Osteocyte (in vitro differentiated cells): ENCODE measurements around the gene BIVM. TPM values are rescaled to one million over a fixed set of nuclear protein-coding genes. Genes with fewer than 3 reads are reported as not detected.

Source experiments
- DNase-seq: peaks from one replicate; pipeline ENCODE4 v3.0.0; 2021; ENCODE audit warnings: mixed read lengths; ENCODE audit not compliant: unreplicated experiment; ENCODE audit errors: extremely low spot score
- H3K27ac Mint-ChIP-seq: one replicate; pipeline ENCODE4 v1.8.0; 2021; ENCODE audit warnings: mild to moderate bottlenecking, mixed read lengths; ENCODE audit not compliant: unreplicated experiment
- H3K27me3 Mint-ChIP-seq: one replicate; pipeline ENCODE4 v1.8.0; 2021; ENCODE audit warnings: mixed read lengths; ENCODE audit not compliant: unreplicated experiment
- H3K36me3 Mint-ChIP-seq: one replicate; pipeline ENCODE4 v1.8.0; 2021; ENCODE audit warnings: mixed read lengths; ENCODE audit not compliant: unreplicated experiment
- H3K4me1 Mint-ChIP-seq: one replicate; pipeline ENCODE4 v1.8.0; 2021; ENCODE audit warnings: mixed read lengths; ENCODE audit not compliant: unreplicated experiment
- H3K4me3 Mint-ChIP-seq: one replicate; pipeline ENCODE4 v1.8.0; 2021; ENCODE audit warnings: mild to moderate bottlenecking, moderate library complexity, mixed read lengths; ENCODE audit not compliant: unreplicated experiment
- H3K9me3 Mint-ChIP-seq: one replicate; pipeline ENCODE4 v1.8.0; 2021; ENCODE audit warnings: mixed read lengths; ENCODE audit not compliant: unreplicated experiment
- CTCF ChIP-seq: fragments of 200-600 bp; sonication (generic); IDR thresholded peaks from 2 replicates; pipeline ENCODE4 v1.5.0; 2021; ENCODE audit warnings: antibody characterized with exemption, mild to moderate bottlenecking, moderate library complexity
- total RNA-seq: library from RNA; stranded (reverse); gene quantifications from 2 replicates; pipeline ENCODE4 v1.2.1, GENCODE V29; 2021

BIVM gene
- total RNA-seq, 1 donor from 2014 or later: 30.7 TPM

GRCh38 chr13:102877303-102877702 lies 78.4 kb downstream of the BIVM start:
- Mint-ChIP-seq H3K27me3 (no peaks in the 10 kb centered on the region), H3K4me1 (no peaks in the 10 kb centered on the region), H3K36me3 (peaks cover 42% of the 10 kb centered on the region), H3K9me3 (no peaks in the 10 kb centered on the region), H3K4me3 (no peak overlapping the region), H3K27ac (no peak overlapping the region)
- no peak for DNase-seq
- TF ChIP-seq CTCF: no peak

- Mint-ChIP-seq H3K27ac (no peak overlapping the region), H3K36me3 (peaks cover 38% of the 10 kb centered on the region)
These were observed 79.6 kb downstream of the BIVM start for GRCh38 chr13:102878481-102878880.

GRCh38 chr13:102879793-102880499 lies 81.0 kb downstream of the BIVM start:
- no peak overlapping the region for H3K27ac Mint-ChIP-seq
- TF ChIP-seq CTCF: no peak
- H3K36me3 Mint-ChIP-seq: peaks cover 32% of the 10 kb centered on the region
- H3K27me3 Mint-ChIP-seq: no peaks in the 10 kb centered on the region
- no peaks in the 10 kb centered on the region for H3K9me3 Mint-ChIP-seq
- DNase-seq: no peak
- H3K4me1 Mint-ChIP-seq: no peaks in the 10 kb centered on the region
- no peak overlapping the region for H3K4me3 Mint-ChIP-seq

More at GRCh38 chr13:102878481-102878880, 79.6 kb downstream of the BIVM start:
- no peak for DNase-seq
- no peaks in the 10 kb centered on the region for H3K4me1 Mint-ChIP-seq
- no peaks in the 10 kb centered on the region for H3K9me3 Mint-ChIP-seq
- H3K4me3 Mint-ChIP-seq: no peak overlapping the region
- TF ChIP-seq CTCF: no peak
- no peaks in the 10 kb centered on the region for H3K27me3 Mint-ChIP-seq

DNA sequence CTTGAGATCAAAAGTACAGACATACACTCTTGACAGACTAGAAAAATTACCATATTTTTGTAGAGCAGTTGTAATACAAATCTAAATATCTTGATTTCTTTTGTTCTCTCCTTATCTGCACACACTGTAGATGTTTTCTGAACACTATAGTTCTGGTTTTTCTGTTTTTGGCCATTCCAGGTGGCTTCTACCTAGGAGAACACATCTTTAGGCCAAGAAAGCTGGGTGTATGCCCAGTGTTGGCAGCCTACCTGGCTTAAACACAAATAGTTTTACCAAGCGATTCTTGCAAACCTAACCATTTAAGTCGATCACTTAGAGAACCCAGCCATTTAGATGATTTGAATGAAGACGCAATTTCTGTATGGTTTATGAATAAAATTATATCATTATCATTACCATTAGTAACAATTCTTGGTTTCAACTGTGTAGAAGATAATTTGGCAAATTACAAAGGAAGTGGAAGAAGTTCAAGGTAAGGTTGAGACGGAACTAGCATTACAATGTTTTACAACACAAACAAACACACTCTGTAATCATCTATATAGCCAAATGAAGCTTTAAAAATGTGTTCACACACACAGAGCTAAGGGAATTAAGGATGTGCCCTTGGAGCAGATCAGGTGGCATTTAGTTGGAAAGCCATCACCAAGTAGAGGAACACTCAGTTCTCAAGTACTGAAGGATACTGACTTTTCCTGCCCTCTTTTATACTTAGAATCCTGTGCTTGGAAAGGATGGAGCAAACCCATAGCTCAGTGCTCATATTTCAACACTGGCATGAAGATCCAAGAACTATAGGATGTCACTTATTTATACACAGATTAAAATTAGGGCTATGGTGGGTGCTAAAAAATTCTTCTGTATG lies 83.1 kb downstream of the BIVM start:
- no peak for TF ChIP-seq CTCF
- no peak for DNase-seq
- Mint-ChIP-seq H3K27me3 (no peaks in the 10 kb centered on the region), H3K27ac (no peak overlapping the region), H3K9me3 (no peaks in the 10 kb centered on the region), H3K4me1 (no peaks in the 10 kb centered on the region), H3K4me3 (no peak overlapping the region), H3K36me3 (peaks cover 16% of the 10 kb centered on the region)

Other genes with a start within 250 kb of the BIVM start
- 44.9 and 47.5 TPM in 2 replicates for gene TPP2, start 202.1 kb upstream of the BIVM start, total RNA-seq
- gene METTL21C, start 104.1 kb upstream of the BIVM start, total RNA-seq: not detected in 2 replicates
- gene TEX30, start 25.3 kb upstream of the BIVM start, total RNA-seq: 8.7 and 9.0 TPM in 2 replicates
- 32.9 and 33.5 TPM in 2 replicates for gene POGLUT2, start 143 bp upstream of the BIVM start, total RNA-seq
- 48.9 and 52.1 TPM in 2 replicates for gene ERCC5, start 46.9 kb downstream of the BIVM start, total RNA-seq